Endothelial cell of umbilical vein (primary cell): Measurements from ENCODE around the gene FOXP1. TPM values are rescaled to one million over a fixed set of nuclear protein-coding genes. Genes with fewer than 3 reads are reported as not detected.

Experiments
- BruUV-seq: library from RNA; stranded (reverse); fragments of 400-500 nt; replicated peaks from 2 replicates; lab custom pipeline; 2021; lab: Mats Ljungman, UMichigan
- CTCF ChIA-PET: fragments of 300-600, 350-600 bp; sonication (Branson Sonifier 250); formaldehyde crosslinking; loops from one replicate; lab custom pipeline; 2021; ENCODE audit warnings: antibody characterized with exemption, inconsistent platforms; lab: Charles Lee
- POLR2A ChIA-PET: fragments of 300-600, 350-600 bp; sonication (Branson Sonifier 250); formaldehyde crosslinking; loops from one replicate; lab custom pipeline; 2021; ENCODE audit warnings: antibody characterized with exemption, inconsistent platforms; lab: Charles Lee
- DNase-seq: peaks from one replicate; pipeline ENCODE4 v3.0.0-alpha.2; 2011; ENCODE audit warnings: low read depth, low spot score
- FAIRE-seq: peaks from 2 replicates; lab custom pipeline; 2011; peaks lifted over from hg19 to GRCh38; lab: Jason Lieb, UNC
- H2AFZ ChIP-seq: 2 replicates; pipeline ENCODE4 v1.6.0; 2012; ENCODE audit warnings: low read depth, low read length, control low read depth, inconsistent platforms
- H3K27ac ChIP-seq: 2 replicates; pipeline ENCODE4 v1.5.1; 2011; ENCODE audit warnings: low read depth, mild to moderate bottlenecking, control low read depth, low read length, moderate library complexity; ENCODE audit not compliant: insufficient read depth
- H3K27me3 ChIP-seq, 2 experiments: 2 replicates each; pipeline versions ENCODE4 v1.6.0 to v1.6.1; 2011; ENCODE audit warnings: low read length in 2 of 2, mixed read lengths in 1 of 2; ENCODE audit not compliant: control insufficient read depth in 2 of 2, insufficient read depth in 2 of 2
- H3K36me3 ChIP-seq, 2 experiments: 2 replicates in 1 of 2; 3 replicates in 1 of 2; pipeline ENCODE4 v1.5.1; 2011; ENCODE audit warnings: low read length in 2 of 2, mild to moderate bottlenecking in 1 of 2, moderate library complexity in 1 of 2; ENCODE audit not compliant: control insufficient read depth in 2 of 2, insufficient read depth in 2 of 2; ENCODE audit errors: extremely low read depth in 1 of 2
- H3K4me1 ChIP-seq: 3 replicates; pipeline ENCODE4 v1.5.1; 2011; ENCODE audit warnings: mild to moderate bottlenecking, low read length; ENCODE audit not compliant: control insufficient read depth, insufficient read depth; ENCODE audit errors: extremely low read depth
- H3K4me2 ChIP-seq: 2 replicates; pipeline ENCODE4 v1.6.1; 2011; ENCODE audit warnings: low read length, control low read depth, mixed read lengths; ENCODE audit not compliant: insufficient read depth
- H3K4me3 ChIP-seq, 3 experiments: fragments of 200-600 bp in 1 of 3; sonication (generic), shearing (Covaris generic) in 1 of 3; replicated peaks in 1 of 3; 2 replicates each; pipeline ENCODE4 v1.5.1; 2011 to 2016; ENCODE audit warnings: control low read depth in 3 of 3, low read length in 3 of 3, mild to moderate bottlenecking in 2 of 3, inconsistent platforms in 1 of 3, low read depth in 1 of 3, moderate library complexity in 1 of 3; ENCODE audit not compliant: insufficient read depth in 1 of 3
- H3K79me2 ChIP-seq: 2 replicates; pipeline ENCODE4 v1.6.0; 2012; ENCODE audit warnings: low read length, inconsistent platforms; ENCODE audit not compliant: control insufficient read depth, insufficient read depth
- H3K9ac ChIP-seq: replicated peaks from 2 replicates; pipeline ENCODE3; 2011; ENCODE audit warnings: low read length, control low read depth; ENCODE audit not compliant: insufficient read depth; ENCODE audit errors: extremely low read depth
- H3K9me1 ChIP-seq: replicated peaks from 3 replicates; pipeline ENCODE4 v1.6.0; 2011; ENCODE audit warnings: mild to moderate bottlenecking, low read length; ENCODE audit not compliant: control insufficient read depth, insufficient read depth; ENCODE audit errors: extremely low read depth
- H3K9me3 ChIP-seq: replicated peaks from 2 replicates; pipeline ENCODE4 v1.5.1; 2012; ENCODE audit warnings: low read length, inconsistent platforms; ENCODE audit not compliant: control insufficient read depth, insufficient read depth
- H4K20me1 ChIP-seq: replicated peaks from 2 replicates; pipeline ENCODE3; 2011; ENCODE audit warnings: mild to moderate bottlenecking, low read length; ENCODE audit not compliant: control insufficient read depth, insufficient read depth; ENCODE audit errors: extremely low read depth
- EZH2 ChIP-seq: IDR thresholded peaks from 2 replicates; pipeline ENCODE4 v1.6.1; 2012; ENCODE audit warnings: borderline replicate concordance, low read depth, mild to moderate bottlenecking, moderate library complexity, low read length, inconsistent platforms; ENCODE audit not compliant: severe bottlenecking
- FOS ChIP-seq: IDR thresholded peaks from 2 replicates; pipeline ENCODE4 v1.6.1; 2011; ENCODE audit warnings: mild to moderate bottlenecking, low read length, moderate library complexity, borderline replicate concordance; ENCODE audit not compliant: insufficient read depth
- GATA2 ChIP-seq: IDR thresholded peaks from 2 replicates; pipeline ENCODE4 v1.7.0; 2011; ENCODE audit warnings: low read depth, mild to moderate bottlenecking, moderate library complexity, mixed read lengths, low read length; ENCODE audit not compliant: insufficient read length, insufficient read depth
- JUN ChIP-seq: IDR thresholded peaks from 2 replicates; pipeline ENCODE4 v1.6.1; 2011; ENCODE audit warnings: borderline replicate concordance, low read depth; ENCODE audit not compliant: insufficient read length, insufficient read depth
- MAX ChIP-seq: IDR thresholded peaks from 2 replicates; pipeline ENCODE4 v1.6.1; 2011; ENCODE audit not compliant: insufficient read depth, insufficient read length
- MYC ChIP-seq: IDR thresholded peaks from one replicate; pipeline ENCODE4 v1.6.1; 2011; ENCODE audit warnings: mild to moderate bottlenecking, low read depth, low read length
- POLR2A ChIP-seq: IDR thresholded peaks from 2 replicates; pipeline ENCODE4 v1.6.1; 2012; ENCODE audit warnings: low read depth, mild to moderate bottlenecking, control low read depth, low read length
- POLR2AphosphoS5 ChIP-seq: IDR thresholded peaks from 2 replicates; pipeline ENCODE4 v1.6.1; 2012; ENCODE audit warnings: low read depth, mild to moderate bottlenecking, control low read depth, low read length, moderate library complexity; ENCODE audit not compliant: insufficient read depth
- dilution Hi-C: fragments of 300-500 bp; cut with MboI; formaldehyde crosslinking; loops from one replicate; pipeline ENCODE4 v1.15.0; 2019; ENCODE audit warnings: low sequenced_read_pairs; ENCODE audit not compliant: extremely low pct_ligation_motif_present
- intact Hi-C: fragments of 100-400 bp; cut with micrococcal nuclease; formaldehyde crosslinking; loops from one replicate; pipeline ENCODE4 v1.10.0; 2022
- polyA plus RNA-seq, 4 experiments: library from polyadenylated mRNA; depleted of rRNA in 3 of 4; stranded (reverse) in 3 of 4; unstranded in 1 of 4; fragments of >200 nt; gene quantifications; 2 replicates each; pipeline versions ENCODE4 v1.2.1 to v1.2.3, GENCODE V29; 2011 to 2012; ENCODE audit warnings: missing spikeins in 1 of 4
- total RNA-seq: library from RNA; stranded (reverse); gene quantifications from 2 replicates; pipeline ENCODE4 v1.2.3, GENCODE V29; 2021
- TF ChIP-seq, protein P1 (sequence below), 2 donors: IDR thresholded peaks; 1 replicate in 1 of 2; 2 replicates in 1 of 2; pipeline ENCODE4 v1.5.1; 2011; ENCODE audit warnings: low read length in 2 of 2, mild to moderate bottlenecking in 2 of 2, moderate library complexity in 2 of 2, control low read depth in 1 of 2, inconsistent platforms in 1 of 2, low read depth in 1 of 2; ENCODE audit not compliant: insufficient read depth in 1 of 2; ENCODE audit errors: extremely low read depth in 1 of 2

The FOXP1 gene
- total and polyA plus RNA-seq, 2 donors (not counting 3 experiments of a cell fraction or from before 2014, with no cell fraction given), result 41.0 to 107 TPM

DNA sequence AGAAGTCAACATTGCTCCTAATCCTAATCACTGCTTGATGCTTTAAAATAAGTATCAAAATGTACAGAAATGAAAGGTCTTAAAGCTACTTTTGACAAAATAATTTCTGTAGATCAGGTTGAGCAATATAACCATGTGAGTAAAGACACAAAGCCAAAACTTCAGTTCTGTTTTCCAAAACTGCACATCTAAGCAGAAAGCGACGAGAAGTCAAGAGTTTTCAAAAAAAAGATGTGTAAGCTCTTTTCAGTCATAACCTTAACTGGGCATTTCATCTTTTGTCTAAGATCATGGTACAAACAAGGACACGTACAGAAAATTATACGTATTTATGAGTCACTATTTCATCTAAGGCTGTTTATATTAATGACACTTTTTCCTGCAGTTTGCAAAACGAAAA is 608.8 kb downstream of the FOXP1 start:
- ChIA-PET CTCF (interaction anchor here (1.3 kb wide), 1 partner anchor 258 kb away, joined by 6 read pairs; no protein-coding TSS in a partner anchor), POLR2A (no interaction called here)
- FAIRE-seq (no peak), DNase-seq (no peak)
- H3K27me3 ChIP-seq, result no peaks in the 10 kb centered on the region
- H3K79me2 ChIP-seq, result peaks cover 5% of the 10 kb centered on the region
- H3K27ac ChIP-seq, result no peak overlapping the region
- H2AFZ ChIP-seq, result no peak overlapping the region
- BruUV-seq, result no TSS peak
- TF ChIP-seq MYC (no peak), FOS (no peak), EZH2 (no peak), MAX (no peak), POLR2A (no peak), POLR2AphosphoS5 (no peak), GATA2 (no peak), JUN (no peak)
- TF ChIP-seq, protein P1, sequence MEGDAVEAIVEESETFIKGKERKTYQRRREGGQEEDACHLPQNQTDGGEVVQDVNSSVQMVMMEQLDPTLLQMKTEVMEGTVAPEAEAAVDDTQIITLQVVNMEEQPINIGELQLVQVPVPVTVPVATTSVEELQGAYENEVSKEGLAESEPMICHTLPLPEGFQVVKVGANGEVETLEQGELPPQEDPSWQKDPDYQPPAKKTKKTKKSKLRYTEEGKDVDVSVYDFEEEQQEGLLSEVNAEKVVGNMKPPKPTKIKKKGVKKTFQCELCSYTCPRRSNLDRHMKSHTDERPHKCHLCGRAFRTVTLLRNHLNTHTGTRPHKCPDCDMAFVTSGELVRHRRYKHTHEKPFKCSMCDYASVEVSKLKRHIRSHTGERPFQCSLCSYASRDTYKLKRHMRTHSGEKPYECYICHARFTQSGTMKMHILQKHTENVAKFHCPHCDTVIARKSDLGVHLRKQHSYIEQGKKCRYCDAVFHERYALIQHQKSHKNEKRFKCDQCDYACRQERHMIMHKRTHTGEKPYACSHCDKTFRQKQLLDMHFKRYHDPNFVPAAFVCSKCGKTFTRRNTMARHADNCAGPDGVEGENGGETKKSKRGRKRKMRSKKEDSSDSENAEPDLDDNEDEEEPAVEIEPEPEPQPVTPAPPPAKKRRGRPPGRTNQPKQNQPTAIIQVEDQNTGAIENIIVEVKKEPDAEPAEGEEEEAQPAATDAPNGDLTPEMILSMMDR (IDR thresholded peaks at IDR 0.05; ENCODE audit: extremely low read depth in 1 of 2, insufficient read depth in 1 of 2, low read depth in 1 of 2, low read length in 2 of 2), result no peak
- no peaks in the 10 kb centered on the region for H3K4me1 ChIP-seq
- H4K20me1 ChIP-seq, result no peaks in the 10 kb centered on the region
- no peak overlapping the region for H3K4me3 ChIP-seq
- no peaks in the 10 kb centered on the region for H3K9me1 ChIP-seq
- intact Hi-C loops (no loop called here), dilution Hi-C loops (no loop called here)
- H3K9me3 ChIP-seq, result no peaks in the 10 kb centered on the region
- H3K36me3 ChIP-seq, result peaks cover 29 to 35% of the 10 kb centered on the region in 2 experiments
- no peak overlapping the region for H3K4me2 ChIP-seq
- H3K9ac ChIP-seq, result no peak overlapping the region
